Measurements from ENCODE around the gene SPINT4. TPM values are rescaled to one million over a fixed set of nuclear protein-coding genes. Genes with fewer than 3 reads are reported as not detected.
"Not testable (repeated sequence)": the region's sequence is repeated elsewhere in the genome, so short reads cannot be mapped to it uniquely, and the experiment has no call there.

The SPINT4 gene
- polyA plus RNA-seq, 1 donor (not counting 4 experiments of a cell fraction or from before 2014, with no cell fraction given) = not detected

DNA sequence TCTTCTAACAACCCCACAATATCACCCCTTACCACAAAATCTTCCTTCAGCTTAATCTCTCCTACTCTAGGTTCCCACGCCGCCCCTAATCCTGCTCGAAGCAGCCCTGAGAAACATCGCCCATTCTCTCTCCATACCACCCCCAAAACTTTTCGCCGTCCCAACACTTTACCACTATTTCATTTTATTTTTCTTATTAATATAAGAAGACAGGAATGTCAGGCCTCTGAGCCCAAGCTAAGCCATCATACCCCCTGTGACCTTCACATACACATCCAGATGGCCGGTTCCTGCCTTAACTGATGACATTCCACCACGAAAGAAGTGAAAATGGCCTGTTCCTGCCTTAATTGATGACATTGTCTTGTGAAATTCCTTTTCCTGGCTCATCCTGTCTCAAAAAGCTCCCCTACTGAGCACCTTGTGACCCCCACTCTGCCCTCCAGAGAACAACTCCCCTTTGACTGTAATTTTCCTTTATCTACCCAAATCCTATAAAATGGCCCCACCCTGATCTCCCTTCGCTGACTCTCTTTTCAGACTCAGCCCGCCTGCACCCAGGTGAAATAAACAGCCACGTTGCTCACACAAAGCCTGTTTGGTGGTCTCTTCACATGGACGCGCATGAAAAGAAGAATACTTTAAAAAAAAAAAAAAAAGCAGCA, 42.6 kb downstream of the SPINT4 start:
- dilution Hi-C loops (cut with MboI; ENCODE audit: extremely low pct_ligation_motif_present, low sequenced_read_pairs); H3K4me1 ChIP-seq (ENCODE audit: control insufficient read depth, extremely low read depth, insufficient read depth, low read length); H3K27me3 ChIP-seq (ENCODE audit: control insufficient read depth, extremely low read depth, insufficient read depth, low read length); H3K4me2 ChIP-seq (ENCODE audit: control insufficient read depth, extremely low read depth, insufficient read depth, low read depth, low read length); H3K9me3 ChIP-seq (ENCODE audit: control insufficient read depth, low read depth, low read length); H4K20me1 ChIP-seq (ENCODE audit: control insufficient read depth, extremely low read depth, insufficient read depth, low read length); DNase-seq (ENCODE audit: low read depth, low spot score); H3K9me1 ChIP-seq (ENCODE audit: control insufficient read depth, extremely low read depth, insufficient read depth, low read length); H3K27ac ChIP-seq (ENCODE audit: control insufficient read depth, insufficient read depth, low read length); H2AFZ ChIP-seq (ENCODE audit: control insufficient read depth, low read length); H3K36me3 ChIP-seq (ENCODE audit: control insufficient read depth in 2 of 2, extremely low read depth in 1 of 2, insufficient read depth in 2 of 2, low read length in 2 of 2); H3K79me2 ChIP-seq (ENCODE audit: control insufficient read depth, insufficient read depth, low read length); FAIRE-seq; H3K4me3 ChIP-seq (ENCODE audit: control insufficient read depth in 2 of 3, extremely low read depth in 1 of 3, insufficient read depth in 2 of 3, low read depth in 1 of 3, low read length in 3 of 3); H3K9ac ChIP-seq (ENCODE audit: control insufficient read depth, extremely low read depth, insufficient read depth, low read length): not testable (repeated sequence)

DNA sequence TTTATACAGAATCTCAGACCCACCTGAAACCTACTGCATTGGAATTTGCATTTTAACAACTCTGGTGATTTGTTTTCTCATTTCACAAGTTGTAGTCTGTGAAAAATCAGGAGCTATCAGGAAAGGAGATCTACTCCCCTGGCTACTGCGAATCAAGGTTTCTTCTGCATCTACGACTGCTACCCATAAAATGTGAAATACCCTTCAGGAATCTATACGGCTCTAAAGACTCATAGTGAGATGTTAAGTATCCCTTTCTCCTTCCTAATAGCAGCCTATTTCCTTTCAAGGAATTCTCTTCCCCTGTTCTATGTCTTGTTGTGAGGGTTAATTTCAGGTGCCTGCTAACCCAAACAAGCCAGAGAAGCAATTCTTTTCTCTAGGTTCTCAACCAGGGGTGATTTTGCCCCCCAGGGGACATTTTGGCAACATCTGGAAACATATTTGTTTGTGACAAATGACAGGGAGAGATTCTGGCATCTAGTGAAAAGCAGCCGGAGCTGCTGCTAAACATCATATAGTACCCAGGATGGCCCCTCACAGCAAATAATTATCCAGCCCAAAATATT, 43.2 kb downstream of the SPINT4 start:
- Histone ChIP-seq H3K9me1 (ENCODE audit: control insufficient read depth, extremely low read depth, insufficient read depth, low read length) (no peaks in the 10 kb centered on the region), H3K9ac (ENCODE audit: control insufficient read depth, extremely low read depth, insufficient read depth, low read length) (no peak overlapping the region), H3K4me3 (ENCODE audit: control insufficient read depth in 2 of 3, extremely low read depth in 1 of 3, insufficient read depth in 2 of 3, low read depth in 1 of 3, low read length in 3 of 3) (no peak overlapping the region), H3K36me3 (ENCODE audit: control insufficient read depth in 2 of 2, extremely low read depth in 1 of 2, insufficient read depth in 2 of 2, low read length in 2 of 2) (no peaks in the 10 kb centered on the region), H4K20me1 (ENCODE audit: control insufficient read depth, extremely low read depth, insufficient read depth, low read length) (no peaks in the 10 kb centered on the region), H2AFZ (ENCODE audit: control insufficient read depth, low read length) (no peak overlapping the region), H3K27me3 (ENCODE audit: control insufficient read depth, extremely low read depth, insufficient read depth, low read length) (no peaks in the 10 kb centered on the region), H3K79me2 (ENCODE audit: control insufficient read depth, insufficient read depth, low read length) (no peaks in the 10 kb centered on the region), H3K4me2 (ENCODE audit: control insufficient read depth, extremely low read depth, insufficient read depth, low read depth, low read length) (no peak overlapping the region), H3K4me1 (ENCODE audit: control insufficient read depth, extremely low read depth, insufficient read depth, low read length) (no peaks in the 10 kb centered on the region), H3K9me3 (ENCODE audit: control insufficient read depth, low read depth, low read length) (no peaks in the 10 kb centered on the region), H3K27ac (ENCODE audit: control insufficient read depth, insufficient read depth, low read length) (no peak overlapping the region)
- TF ChIP-seq EZH2 (IDR thresholded peaks at IDR 0.05; ENCODE audit: low read length) = no peak
- TF ChIP-seq, protein P1, sequence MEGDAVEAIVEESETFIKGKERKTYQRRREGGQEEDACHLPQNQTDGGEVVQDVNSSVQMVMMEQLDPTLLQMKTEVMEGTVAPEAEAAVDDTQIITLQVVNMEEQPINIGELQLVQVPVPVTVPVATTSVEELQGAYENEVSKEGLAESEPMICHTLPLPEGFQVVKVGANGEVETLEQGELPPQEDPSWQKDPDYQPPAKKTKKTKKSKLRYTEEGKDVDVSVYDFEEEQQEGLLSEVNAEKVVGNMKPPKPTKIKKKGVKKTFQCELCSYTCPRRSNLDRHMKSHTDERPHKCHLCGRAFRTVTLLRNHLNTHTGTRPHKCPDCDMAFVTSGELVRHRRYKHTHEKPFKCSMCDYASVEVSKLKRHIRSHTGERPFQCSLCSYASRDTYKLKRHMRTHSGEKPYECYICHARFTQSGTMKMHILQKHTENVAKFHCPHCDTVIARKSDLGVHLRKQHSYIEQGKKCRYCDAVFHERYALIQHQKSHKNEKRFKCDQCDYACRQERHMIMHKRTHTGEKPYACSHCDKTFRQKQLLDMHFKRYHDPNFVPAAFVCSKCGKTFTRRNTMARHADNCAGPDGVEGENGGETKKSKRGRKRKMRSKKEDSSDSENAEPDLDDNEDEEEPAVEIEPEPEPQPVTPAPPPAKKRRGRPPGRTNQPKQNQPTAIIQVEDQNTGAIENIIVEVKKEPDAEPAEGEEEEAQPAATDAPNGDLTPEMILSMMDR (optimal IDR thresholded peaks at IDR 0.05 in 1 of 3, IDR thresholded peaks at IDR 0.05 in 1 of 3, conservative IDR thresholded peaks at IDR 0.05 in 1 of 3; ENCODE audit: extremely low read depth in 1 of 3, insufficient read depth in 2 of 3, low read length in 3 of 3) = no peak
- dilution Hi-C loops (cut with MboI; ENCODE audit: extremely low pct_ligation_motif_present, low sequenced_read_pairs) = no loop called here
- FAIRE-seq (no peak), DNase-seq (ENCODE audit: low read depth, low spot score) (no peak)

Data from keratinocyte (primary cell).